HG02973 (cell line): ENCODE measurements around the gene IL1RAPL1.

Experiments used
- ATAC-seq: cut with Tn5 transposase; IDR thresholded peaks from one replicate; pipeline ENCODE4 v1.9.1; 2021; ENCODE audit warnings: moderate library complexity; ENCODE audit not compliant: unreplicated experiment

The IL1RAPL1 gene

DNA sequence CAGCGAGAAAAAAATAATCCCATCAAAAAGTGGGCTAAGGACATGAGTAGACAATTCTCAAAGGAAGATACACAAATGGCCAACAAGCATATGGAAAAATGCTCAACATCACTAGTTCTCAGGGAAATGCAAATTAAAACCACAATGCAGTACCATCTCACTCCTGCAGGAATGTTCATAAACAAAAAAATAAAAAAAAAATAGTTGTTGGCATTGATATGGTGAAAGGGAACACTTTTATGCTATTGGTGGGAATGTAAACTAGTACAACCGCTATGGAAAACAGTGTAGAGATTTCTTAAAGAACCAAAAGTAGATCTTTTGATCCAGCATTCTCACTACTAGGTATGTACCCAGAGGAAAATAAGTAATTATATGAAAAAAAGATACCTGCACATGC lies 1119.8 kb downstream of the IL1RAPL1 start:
- no peak for ATAC-seq

DNA sequence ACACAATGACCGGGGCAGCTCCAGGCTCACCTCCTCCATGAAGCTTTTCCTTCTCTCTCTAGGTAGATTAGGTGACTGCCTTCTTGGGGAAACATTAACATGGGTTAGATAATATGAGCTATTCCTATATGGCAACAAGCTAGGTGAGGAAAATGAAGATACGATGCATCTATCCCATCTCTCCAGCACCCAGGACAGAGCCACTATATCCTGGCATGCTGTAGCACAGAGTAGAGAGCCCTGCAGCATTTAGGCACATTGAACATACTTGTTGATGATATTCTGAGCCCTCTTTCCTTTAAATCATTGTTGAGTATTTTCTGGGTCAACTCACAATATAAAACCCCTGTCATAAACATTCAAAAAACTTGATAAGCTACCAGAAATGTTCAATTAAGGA lies 1133.9 kb downstream of the IL1RAPL1 start:
- no peak for ATAC-seq

DNA sequence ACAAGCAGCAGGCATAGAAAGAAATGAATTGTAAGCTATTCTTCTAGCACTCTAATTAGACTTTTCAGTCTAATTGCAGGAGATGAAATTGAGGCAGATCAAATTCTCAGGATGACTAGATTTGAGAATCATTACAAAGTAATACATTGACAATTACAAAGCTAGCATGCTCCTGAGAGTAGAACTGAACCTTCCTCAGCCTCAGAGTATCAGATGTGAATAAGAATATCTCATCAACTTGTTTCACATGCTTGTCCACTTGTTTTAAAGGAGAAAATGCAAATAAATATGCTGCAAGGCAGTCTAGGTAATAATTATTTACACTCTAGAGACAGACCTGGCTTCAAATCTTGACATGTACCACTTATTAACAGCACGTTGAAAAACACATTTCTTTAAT lies 1137.1 kb downstream of the IL1RAPL1 start:
- no peak for ATAC-seq

DNA sequence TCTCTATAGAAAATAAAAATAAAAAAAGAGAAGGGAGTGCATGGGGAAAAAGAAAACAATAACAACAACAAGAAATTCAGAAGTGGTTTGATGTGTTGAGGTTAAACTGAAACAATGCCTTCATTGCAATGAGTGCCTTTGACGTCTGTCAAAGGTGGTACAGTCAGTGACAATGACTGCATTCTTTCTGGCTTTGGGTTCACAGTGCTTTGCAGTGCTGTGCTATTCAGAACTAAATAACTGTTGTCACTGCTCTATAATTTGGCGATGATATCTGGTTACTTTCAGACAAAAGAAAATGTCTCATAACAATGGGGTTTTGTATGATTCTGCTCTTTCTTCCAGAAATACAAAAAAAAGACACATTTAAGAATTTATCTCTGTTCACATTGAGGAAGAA lies 1139.6 kb downstream of the IL1RAPL1 start:
- no peak for ATAC-seq

DNA sequence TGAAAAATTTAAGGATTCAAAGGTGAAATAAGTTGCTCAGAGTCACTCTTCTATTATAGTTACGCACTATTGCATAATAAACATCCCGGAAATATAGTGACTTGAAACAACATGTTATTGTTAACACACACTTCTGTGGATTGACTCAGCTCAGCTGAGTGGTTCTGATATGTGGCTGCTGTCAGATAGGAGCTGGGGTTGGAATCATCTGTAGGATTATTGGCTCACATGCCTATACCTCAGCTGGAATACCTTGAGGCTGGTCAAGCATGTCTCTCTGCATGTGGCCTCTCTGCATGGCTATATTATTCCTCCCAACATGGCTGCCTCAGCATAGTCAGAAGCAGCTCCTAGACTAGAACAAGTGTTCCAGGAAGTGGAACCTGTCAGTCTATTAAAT lies 1141.4 kb downstream of the IL1RAPL1 start:
- ATAC-seq, result no peak

DNA sequence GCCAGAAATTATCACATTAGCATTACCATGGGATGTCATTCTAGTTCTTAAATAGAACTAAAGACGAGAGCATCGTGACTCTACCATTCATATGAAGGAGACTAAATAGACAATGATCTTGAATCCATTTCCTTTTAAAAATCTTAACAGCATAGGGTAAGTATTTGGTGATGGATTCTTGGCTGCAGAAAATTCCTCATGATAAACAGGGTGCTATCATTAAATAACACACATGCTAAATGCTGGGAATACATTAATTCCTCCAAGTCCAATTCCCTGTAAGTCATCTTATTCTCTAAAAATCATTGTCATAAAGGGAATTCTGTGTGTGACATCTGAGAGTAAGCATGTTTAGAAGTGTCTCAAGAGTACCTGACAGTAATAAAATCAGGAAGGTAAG lies 1157.7 kb downstream of the IL1RAPL1 start:
- no peak for ATAC-seq

DNA sequence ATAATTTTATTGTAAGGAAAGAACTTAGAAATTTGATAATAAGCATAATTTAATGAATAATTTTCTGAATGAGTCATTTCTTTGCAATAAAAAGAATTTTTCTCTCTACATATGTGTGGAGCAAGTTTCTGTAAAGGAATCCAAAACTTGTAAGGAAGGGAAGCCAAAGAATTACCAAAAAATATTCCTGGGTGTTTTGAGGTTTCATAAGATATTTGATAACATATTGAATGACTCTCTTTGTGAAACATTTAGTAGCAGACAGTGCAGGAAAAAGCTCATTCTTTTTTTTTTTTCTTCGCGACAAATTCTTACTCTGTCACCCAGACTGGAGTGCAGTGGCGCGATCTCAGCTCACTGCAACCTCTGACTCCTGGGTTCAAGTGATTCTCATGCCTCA lies 1159.1 kb downstream of the IL1RAPL1 start:
- ATAC-seq, result no peak

DNA sequence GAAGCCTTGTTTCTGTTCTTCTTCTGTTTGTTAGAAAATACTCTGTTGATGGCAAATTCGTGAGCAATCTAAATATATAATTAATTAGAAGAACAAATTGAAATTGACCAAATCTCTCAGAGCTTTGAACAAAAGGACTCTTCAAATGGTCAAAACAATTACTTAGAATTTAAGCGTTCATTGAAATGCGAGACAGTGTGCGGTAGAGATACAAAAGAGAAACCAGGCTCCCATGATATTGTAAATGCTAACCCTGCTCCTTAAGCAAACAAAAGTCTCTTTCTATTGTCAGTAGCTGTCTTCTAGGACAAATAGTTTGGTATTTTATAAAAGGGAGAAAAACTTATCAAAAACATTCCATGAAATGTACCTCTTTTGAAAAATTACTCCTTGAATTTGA lies 1174.8 kb downstream of the IL1RAPL1 start:
- no peak for ATAC-seq

DNA sequence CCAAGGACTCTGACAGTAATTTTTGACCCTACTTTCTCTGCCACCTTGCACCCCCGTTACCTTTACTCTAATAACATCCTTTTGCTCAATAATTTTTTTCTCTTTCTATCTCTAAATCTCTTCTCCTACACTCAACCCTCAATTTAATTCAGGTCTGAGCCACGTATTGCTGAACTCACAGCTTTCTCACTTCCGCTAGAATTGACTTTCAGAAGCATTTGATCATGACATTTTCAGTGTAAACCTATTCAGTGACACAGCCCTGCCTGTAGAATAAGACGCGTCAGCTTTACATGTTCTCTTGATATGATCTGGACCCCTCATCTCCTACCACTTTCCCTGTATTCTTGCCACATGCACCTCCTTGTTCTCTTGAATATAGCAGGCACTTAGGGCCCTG lies 1188.6 kb downstream of the IL1RAPL1 start:
- no peak for ATAC-seq

DNA sequence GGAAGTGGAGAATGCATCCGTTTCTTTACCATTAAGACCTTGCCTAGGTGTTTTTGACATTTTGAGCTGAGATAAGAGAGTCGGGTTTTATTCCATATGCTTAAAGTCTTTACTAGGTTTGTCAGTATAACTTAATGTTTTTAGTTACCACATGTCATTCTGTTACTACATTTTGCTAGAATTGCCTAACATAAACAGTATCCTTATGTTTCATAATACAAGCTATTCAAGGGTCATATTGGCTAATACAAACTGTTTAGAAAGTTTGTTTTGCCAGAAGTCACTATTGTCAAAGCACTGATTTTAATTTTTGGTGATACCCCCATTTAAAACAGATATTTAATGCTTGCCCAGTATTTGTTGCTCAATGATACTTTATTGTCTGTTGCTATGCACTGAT lies 1200.4 kb downstream of the IL1RAPL1 start:
- no peak for ATAC-seq

DNA sequence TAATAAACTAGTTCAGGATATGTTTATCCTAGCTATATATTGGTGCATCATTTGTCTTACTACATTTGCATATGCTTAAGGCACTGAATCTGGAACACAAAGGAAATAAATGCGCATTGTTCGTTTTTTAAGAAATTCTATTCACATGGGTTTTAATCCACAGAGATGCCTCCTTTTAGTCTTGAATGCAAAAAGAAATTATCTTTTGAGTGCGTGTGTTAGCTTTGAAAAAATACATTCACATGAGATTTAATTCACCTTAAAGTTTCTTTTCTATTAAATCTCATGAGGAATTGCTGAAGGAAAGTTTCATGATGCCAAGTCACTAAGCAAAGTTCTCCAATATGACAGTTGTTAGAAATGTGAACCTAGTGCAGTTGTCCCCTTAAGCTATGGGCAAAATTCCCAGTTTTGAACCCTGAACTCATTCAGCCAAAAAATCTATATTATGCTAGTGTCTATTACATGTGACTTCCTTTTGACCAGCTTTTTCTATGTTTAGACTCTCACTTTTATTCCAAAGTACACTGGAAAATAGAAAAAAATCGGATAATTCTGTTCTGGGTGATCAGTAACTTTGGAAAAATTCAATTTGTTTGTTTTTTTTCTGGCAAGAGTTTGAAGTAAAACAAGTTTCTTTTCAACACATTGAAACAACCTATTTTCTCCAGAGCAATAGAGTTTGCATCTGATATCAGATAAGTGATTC lies 1201.9 kb downstream of the IL1RAPL1 start:
- ATAC-seq, result no peak

DNA sequence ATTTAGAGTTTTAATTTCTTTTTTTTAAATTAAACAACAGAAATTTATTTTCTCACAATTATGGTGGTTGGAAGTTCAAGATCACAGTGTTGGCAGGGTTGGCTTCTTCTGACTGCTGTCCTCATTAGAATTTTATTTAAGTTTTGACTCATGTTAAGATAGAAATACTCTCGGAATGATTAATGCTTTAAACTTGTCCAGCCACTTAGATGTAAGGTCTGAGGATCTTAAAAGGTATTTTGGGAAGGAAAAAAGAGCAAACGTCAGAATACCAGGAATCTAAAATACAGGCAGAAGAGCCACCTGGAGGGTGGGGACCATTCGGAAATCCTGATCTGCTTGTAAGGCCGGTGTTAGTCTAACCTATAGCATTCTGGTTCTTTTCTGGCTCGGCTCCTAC lies 1205.1 kb downstream of the IL1RAPL1 start:
- no peak for ATAC-seq

DNA sequence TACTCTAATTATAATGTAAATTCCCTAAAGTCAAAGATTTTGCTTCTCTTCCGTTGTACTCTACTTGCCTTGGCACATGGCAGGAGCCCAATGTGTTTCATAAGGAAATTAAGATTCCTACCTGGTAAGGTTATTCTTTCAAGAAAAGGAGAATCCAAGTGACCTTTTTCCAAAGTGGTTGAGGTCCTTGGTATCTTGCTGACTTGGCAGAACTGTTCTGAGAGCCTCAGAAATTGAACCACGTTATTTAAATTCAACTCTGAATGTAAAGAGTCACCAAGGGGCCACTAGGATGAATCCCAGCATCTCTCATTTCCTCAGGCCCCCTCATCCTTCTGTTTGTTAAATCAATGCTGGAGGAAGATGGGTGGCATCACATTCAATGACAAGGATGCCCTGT lies 1209.9 kb downstream of the IL1RAPL1 start:
- ATAC-seq, result no peak

DNA sequence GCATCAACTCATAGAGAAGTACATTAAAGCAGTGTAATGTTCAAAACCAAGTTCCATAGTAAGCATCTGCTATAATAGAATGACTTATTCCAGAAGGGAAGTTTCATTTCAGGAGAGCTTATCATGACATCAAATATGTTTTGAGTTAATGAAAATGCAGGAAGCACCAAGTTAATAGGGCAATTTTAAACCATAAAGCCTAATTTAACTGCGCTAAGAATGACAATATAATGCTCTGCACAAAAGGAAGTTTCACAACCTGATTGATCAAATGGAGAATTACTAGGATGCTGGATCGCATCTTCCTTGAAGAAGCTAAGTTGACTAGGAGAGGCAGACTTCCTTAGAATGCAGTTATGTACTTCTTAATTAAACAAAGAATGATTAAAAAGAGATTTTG lies 1211.2 kb downstream of the IL1RAPL1 start:
- ATAC-seq, result no peak

DNA sequence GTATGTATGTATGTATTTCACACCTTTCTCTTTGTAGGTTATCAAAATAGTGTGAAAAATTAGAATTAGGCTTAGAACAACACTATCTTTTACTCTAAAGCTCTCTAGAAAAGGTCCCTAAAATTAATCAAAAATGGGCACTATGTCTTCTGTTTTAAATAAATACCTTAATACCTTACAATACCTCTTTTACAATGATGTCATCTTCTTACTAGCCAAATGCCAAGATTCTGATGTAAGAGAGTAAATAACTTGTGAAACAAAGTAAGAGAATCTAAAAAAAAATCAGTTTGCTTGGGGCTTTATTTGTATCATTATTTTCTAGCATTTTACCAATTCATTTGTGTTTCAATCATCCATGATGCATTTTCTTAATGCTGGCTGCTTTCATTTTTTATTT lies 1225.9 kb downstream of the IL1RAPL1 start:
- no peak for ATAC-seq

DNA sequence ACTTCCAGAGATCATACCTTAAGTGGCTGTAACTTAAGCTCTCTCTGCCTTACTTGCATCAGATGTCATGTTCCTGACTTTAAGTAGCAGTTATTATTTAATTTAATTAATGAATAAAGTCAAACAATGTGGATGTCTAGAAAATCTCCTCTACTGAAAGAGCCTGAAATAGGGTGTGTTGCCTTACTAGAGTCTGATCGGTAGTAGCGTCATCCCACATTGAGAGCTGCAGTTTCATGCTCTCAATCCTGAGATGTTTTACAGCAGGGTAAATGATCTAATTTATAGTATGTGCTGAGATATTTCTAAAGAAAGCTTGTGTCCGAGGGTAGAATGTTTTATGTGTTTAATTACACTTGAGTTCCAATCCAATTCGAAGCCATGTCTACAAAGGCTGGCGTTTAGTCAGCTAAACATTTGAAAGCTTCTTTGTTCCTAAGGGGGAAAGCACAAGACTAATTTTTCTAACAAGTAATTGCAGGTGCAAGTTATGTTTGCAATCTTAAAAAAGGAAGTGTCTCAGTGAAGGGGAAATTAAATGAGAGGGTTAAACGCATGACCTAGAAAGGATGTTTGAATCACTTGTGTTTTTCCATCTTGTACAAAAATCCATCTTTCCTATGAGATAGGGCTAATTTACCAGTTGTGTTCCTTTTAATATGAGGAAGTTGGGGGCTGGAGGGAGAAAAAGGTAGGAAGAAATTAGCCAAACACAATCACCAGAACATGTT lies 1237.1 kb downstream of the IL1RAPL1 start:
- ATAC-seq, result no peak

DNA sequence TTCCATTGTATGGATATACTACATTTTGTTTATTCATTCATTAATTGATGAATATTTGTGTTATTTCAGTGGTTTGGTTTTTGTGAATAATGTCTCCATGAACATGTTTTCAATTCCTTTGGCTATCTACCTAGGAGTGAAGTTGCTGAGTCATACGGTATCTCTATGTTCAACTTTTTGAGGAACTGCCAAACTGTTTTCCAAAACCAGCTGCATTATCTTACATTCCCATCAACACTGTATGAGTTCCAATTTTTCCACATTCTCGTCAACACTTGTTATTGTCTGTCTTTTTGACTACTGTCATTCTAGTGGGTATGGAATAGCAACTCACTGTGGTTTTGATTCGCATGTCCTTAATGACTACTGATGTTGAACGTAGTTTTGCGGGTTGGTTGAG lies 1239.5 kb downstream of the IL1RAPL1 start:
- ATAC-seq, result no peak

DNA sequence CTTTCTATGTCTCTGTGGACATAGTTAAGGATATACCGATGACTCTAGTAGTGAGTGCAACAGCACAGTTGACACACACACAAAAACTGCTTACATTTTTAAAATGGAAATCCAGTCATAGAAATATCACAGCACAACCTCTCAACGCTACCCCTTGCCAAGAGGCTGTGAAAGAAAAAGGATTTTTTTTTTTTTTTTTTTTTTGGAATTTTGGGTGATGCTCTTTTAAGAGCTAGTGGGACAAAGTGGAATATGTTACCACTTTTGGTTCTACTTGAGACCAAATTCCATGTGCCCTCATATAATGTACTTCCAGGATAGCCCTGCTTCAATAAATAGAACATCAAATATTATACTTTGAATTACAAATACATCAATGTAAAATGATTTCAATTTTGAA lies 1247.1 kb downstream of the IL1RAPL1 start:
- ATAC-seq, result no peak

DNA sequence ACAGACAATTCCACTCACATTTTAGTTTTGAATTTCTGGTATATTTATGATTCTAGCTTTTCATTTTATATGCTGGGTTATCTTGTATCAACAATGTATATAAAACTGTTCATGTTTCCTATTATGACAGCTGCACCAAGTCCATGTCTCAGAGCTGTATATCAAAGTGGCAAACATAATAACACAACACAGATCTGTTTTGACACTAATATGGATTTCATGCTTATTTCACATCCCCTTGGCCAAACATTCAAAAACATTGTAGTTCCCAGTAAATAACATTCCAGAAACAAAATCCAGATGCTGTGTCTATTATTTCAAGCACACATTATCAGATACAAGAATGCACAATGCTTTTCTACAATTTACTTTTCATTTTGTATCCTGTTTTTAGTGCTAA lies 1247.5 kb downstream of the IL1RAPL1 start:
- ATAC-seq, result no peak

DNA sequence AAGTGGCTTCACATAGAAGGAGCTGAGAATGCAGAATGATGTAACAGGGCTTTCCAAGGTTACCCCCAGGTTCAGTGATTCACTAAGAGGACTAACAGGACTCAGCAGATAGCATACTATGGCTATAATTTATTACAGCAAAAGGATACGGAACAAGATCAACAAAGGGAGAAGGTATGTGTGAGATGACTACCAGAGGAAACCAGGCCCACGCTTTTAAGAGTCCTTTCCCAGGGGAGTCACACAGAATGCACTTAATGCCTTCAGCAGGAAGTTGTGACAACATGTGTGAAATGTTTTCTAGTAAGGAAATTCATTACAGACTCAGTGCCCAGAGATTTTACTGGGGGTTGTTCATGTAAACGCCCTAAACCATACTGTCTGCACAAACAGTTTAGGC lies 1254.5 kb downstream of the IL1RAPL1 start:
- ATAC-seq, result no peak

DNA sequence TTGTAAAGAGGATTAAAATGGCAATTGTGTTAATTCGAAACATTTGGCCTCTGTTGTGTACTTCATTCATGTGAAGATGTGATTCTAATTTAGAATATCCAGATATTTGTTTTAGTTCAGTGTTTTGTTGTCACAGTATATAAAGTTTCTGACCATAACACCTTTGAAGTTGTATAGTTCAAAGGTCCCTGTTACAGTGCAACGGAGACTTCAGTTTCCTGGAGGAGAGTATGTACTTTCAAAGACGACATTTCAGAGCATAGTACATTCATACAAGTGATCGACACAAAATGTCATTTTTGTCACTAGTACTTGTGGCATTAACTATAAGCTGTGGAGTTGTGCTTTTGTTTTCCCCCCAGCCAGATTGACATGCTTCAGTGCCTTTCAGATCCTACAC lies 1255.3 kb downstream of the IL1RAPL1 start:
- no peak for ATAC-seq

DNA sequence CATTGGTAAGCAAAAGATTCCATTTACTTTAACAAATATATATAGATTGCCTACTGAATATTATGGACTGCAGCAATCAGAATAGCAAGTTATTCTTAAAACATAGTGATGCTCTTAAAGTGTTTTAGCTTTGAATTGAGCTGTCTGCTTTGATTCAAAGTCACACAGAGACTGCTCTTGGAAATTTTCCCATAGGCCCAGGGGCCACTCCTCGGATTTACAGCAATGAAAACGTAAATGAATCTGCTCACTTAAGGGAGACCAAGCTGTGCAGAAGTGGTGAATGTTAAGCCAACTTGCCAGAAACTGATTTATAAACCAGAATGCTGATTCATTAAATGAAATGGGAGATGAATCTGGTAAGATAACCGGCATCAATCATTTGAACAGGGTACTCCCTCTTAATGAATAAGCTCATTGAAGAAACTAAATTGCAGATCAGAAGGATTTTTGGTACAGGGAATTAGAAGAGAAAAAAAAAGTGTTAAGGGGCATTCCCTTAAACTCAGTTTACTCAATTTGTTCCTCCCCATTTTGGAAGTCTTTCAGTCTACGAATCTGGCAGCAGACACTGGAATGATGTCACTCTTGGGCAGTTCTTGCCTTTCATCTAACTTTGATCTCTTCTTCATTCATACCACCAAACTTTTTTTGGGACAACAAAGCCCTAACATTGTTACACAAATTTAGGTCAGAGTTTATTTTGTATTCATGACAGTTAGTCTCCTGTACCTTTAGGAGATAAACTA lies 1264.8 kb downstream of the IL1RAPL1 start:
- ATAC-seq, result no peak
